ENCODE data around the gene TNFRSF9. TPM values are rescaled to one million over a fixed set of nuclear protein-coding genes. Genes with fewer than 3 reads are reported as not detected.

TNFRSF9 gene
- total and polyA plus RNA-seq, 2 experiments from 2014 or later, result not detected

DNA sequence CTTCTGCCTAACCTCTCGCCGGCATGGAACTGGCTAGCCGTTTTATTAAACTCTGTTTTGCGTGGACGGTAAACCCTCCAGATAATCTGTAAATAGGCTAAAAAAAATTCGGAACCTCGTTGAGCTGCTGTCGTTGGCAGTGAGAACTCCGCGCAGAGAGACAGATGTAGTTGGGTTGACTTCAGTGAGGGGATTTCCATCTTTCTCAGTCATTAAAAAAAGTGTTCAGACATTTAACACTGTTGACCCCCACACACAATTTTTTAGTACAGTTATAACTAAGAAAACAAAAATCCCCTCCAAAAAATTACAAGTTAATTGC, 21.3 kb upstream of the TNFRSF9 start:
- ATAC-seq, result no peak
- H3K36me3 Mint-ChIP-seq (ENCODE audit: low read depth), result peaks cover 48% of the 10 kb centered on the region

GRCh38 chr1:7961216-7962013, 20.8 kb upstream of the TNFRSF9 start, which contains the start of gene PARK7:
PARK7 (plus strand) TSS chr1:7961711; CDS start chr1:7962786, 1,075 bp downstream.
- Mint-ChIP-seq H3K4me3 (peak within 1 kb of the TSS; percentile 98), H3K36me3 (ENCODE audit: low read depth) (peaks cover 42% of the 10 kb centered on the region), H3K27me3 (ENCODE audit: insufficient read depth, low read depth, poor library complexity) (peaks cover 13% of the 10 kb centered on the region), H3K27ac (peak within 1 kb of the TSS; percentile 92), H3K4me1 (peaks cover 6% of the 10 kb centered on the region; the same call in 1 of the 3 replicates), H3K9me3 (no peaks in the 10 kb centered on the region; the same call in 2 of the 3 replicates)
- H4K20me1 ChIP-seq (replicated peaks; ENCODE audit: insufficient read depth), result peaks cover 17% of the 10 kb centered on the region
- H3K79me2 ChIP-seq (replicated peaks; ENCODE audit: insufficient read depth), result peaks cover 46% of the 10 kb centered on the region
- no peaks in the 10 kb centered on the region; the same call in 1 of the 2 replicates for H3F3A ChIP-seq (replicated peaks; ENCODE audit: low read depth)
- ATAC-seq, result peak; percentile 99
- H3K27me3 ChIP-seq (ENCODE audit: insufficient read depth), result no peaks in the 10 kb centered on the region
- peaks cover 31% of the 10 kb centered on the region for H3K36me3 ChIP-seq (ENCODE audit: insufficient read depth)
- H3K4me2 ChIP-seq, result peak within 1 kb of the TSS; percentile 88
- H2AFZ ChIP-seq, result peak within 1 kb of the TSS; percentile 91; the same call in 1 of the 2 replicates
- H3K27ac ChIP-seq (ENCODE audit: low read depth), result peak within 1 kb of the TSS; percentile 89
- peak; percentile 99 for DNase-seq (ENCODE audit: low spot score)
- H3K9me2 ChIP-seq (ENCODE audit: insufficient read depth), result no peaks in the 10 kb centered on the region
- H3K4me1 ChIP-seq (ENCODE audit: insufficient read depth), result peaks cover 8% of the 10 kb centered on the region
- H3K4me3 ChIP-seq, result peak within 1 kb of the TSS; percentile 92
- TF ChIP-seq JUNB (IDR thresholded peaks at IDR 0.05; ENCODE audit: unreplicated experiment), result no peak
- peak; percentile 93 for TF ChIP-seq CREB1 (CRISPR knock-in tag; IDR thresholded peaks at IDR 0.05; ENCODE audit: low read depth)
- TF ChIP-seq, protein P1, sequence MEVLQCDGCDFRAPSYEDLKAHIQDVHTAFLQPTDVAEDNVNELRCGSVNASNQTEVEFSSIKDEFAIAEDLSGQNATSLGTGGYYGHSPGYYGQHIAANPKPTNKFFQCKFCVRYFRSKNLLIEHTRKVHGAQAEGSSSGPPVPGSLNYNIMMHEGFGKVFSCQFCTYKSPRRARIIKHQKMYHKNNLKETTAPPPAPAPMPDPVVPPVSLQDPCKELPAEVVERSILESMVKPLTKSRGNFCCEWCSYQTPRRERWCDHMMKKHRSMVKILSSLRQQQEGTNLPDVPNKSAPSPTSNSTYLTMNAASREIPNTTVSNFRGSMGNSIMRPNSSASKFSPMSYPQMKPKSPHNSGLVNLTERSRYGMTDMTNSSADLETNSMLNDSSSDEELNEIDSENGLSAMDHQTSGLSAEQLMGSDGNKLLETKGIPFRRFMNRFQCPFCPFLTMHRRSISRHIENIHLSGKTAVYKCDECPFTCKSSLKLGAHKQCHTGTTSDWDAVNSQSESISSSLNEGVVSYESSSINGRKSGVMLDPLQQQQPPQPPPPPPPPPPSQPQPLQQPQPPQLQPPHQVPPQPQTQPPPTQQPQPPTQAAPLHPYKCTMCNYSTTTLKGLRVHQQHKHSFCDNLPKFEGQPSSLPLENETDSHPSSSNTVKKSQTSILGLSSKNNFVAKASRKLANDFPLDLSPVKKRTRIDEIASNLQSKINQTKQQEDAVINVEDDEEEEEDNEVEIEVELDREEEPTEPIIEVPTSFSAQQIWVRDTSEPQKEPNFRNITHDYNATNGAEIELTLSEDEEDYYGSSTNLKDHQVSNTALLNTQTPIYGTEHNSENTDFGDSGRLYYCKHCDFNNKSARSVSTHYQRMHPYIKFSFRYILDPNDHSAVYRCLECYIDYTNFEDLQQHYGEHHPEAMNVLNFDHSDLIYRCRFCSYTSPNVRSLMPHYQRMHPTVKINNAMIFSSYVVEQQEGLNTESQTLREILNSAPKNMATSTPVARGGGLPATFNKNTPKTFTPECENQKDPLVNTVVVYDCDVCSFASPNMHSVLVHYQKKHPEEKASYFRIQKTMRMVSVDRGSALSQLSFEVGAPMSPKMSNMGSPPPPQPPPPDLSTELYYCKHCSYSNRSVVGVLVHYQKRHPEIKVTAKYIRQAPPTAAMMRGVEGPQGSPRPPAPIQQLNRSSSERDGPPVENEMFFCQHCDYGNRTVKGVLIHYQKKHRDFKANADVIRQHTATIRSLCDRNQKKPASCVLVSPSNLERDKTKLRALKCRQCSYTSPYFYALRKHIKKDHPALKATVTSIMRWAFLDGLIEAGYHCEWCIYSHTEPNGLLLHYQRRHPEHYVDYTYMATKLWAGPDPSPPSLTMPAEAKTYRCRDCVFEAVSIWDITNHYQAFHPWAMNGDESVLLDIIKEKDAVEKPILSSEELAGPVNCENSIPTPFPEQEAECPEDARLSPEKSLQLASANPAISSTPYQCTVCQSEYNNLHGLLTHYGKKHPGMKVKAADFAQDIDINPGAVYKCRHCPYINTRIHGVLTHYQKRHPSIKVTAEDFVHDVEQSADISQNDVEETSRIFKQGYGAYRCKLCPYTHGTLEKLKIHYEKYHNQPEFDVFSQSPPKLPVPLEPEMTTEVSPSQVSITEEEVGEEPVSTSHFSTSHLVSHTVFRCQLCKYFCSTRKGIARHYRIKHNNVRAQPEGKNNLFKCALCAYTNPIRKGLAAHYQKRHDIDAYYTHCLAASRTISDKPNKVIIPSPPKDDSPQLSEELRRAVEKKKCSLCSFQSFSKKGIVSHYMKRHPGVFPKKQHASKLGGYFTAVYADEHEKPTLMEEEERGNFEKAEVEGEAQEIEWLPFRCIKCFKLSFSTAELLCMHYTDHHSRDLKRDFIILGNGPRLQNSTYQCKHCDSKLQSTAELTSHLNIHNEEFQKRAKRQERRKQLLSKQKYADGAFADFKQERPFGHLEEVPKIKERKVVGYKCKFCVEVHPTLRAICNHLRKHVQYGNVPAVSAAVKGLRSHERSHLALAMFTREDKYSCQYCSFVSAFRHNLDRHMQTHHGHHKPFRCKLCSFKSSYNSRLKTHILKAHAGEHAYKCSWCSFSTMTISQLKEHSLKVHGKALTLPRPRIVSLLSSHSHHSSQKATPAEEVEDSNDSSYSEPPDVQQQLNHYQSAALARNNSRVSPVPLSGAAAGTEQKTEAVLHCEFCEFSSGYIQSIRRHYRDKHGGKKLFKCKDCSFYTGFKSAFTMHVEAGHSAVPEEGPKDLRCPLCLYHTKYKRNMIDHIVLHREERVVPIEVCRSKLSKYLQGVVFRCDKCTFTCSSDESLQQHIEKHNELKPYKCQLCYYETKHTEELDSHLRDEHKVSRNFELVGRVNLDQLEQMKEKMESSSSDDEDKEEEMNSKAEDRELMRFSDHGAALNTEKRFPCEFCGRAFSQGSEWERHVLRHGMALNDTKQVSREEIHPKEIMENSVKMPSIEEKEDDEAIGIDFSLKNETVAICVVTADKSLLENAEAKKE (CRISPR knock-in tag; IDR thresholded peaks at IDR 0.05), result no peak
- TF ChIP-seq, protein P2, sequence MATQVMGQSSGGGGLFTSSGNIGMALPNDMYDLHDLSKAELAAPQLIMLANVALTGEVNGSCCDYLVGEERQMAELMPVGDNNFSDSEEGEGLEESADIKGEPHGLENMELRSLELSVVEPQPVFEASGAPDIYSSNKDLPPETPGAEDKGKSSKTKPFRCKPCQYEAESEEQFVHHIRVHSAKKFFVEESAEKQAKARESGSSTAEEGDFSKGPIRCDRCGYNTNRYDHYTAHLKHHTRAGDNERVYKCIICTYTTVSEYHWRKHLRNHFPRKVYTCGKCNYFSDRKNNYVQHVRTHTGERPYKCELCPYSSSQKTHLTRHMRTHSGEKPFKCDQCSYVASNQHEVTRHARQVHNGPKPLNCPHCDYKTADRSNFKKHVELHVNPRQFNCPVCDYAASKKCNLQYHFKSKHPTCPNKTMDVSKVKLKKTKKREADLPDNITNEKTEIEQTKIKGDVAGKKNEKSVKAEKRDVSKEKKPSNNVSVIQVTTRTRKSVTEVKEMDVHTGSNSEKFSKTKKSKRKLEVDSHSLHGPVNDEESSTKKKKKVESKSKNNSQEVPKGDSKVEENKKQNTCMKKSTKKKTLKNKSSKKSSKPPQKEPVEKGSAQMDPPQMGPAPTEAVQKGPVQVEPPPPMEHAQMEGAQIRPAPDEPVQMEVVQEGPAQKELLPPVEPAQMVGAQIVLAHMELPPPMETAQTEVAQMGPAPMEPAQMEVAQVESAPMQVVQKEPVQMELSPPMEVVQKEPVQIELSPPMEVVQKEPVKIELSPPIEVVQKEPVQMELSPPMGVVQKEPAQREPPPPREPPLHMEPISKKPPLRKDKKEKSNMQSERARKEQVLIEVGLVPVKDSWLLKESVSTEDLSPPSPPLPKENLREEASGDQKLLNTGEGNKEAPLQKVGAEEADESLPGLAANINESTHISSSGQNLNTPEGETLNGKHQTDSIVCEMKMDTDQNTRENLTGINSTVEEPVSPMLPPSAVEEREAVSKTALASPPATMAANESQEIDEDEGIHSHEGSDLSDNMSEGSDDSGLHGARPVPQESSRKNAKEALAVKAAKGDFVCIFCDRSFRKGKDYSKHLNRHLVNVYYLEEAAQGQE (IDR thresholded peaks at IDR 0.05; ENCODE audit: unreplicated experiment), result no peak
- peak; percentile 96 for TF ChIP-seq POLR2AphosphoS5 (IDR thresholded peaks at IDR 0.05; ENCODE audit: low read depth)

More for the DNA sequence above, 21.3 kb upstream of the TNFRSF9 start:
- TF ChIP-seq EZH2 (IDR thresholded peaks at IDR 0.05; ENCODE audit: low read depth, unreplicated experiment) (no peak), EZH2phosphoT487 (IDR thresholded peaks at IDR 0.05; ENCODE audit: unreplicated experiment) (no peak), STAT1 (IDR thresholded peaks at IDR 0.05; ENCODE audit: unreplicated experiment) (no peak), NANOG (IDR thresholded peaks at IDR 0.05; ENCODE audit: borderline replicate concordance) (no peak)
- TF ChIP-seq, protein P3, sequence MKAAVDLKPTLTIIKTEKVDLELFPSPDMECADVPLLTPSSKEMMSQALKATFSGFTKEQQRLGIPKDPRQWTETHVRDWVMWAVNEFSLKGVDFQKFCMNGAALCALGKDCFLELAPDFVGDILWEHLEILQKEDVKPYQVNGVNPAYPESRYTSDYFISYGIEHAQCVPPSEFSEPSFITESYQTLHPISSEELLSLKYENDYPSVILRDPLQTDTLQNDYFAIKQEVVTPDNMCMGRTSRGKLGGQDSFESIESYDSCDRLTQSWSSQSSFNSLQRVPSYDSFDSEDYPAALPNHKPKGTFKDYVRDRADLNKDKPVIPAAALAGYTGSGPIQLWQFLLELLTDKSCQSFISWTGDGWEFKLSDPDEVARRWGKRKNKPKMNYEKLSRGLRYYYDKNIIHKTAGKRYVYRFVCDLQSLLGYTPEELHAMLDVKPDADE (IDR thresholded peaks at IDR 0.05), result no peak
- Mint-ChIP-seq H3K9me3 (no peaks in the 10 kb centered on the region; the same call in 2 of the 3 replicates), H3K27ac (peak overlapping the region; percentile 88), H3K4me1 (peaks cover 6% of the 10 kb centered on the region; the same call in 1 of the 3 replicates), H3K27me3 (ENCODE audit: insufficient read depth, low read depth, poor library complexity) (peaks cover 13% of the 10 kb centered on the region), H3K4me3 (peak overlapping the region; percentile 98)
- no peaks in the 10 kb centered on the region for H3K27me3 ChIP-seq (ENCODE audit: insufficient read depth)
- H3K79me2 ChIP-seq (replicated peaks; ENCODE audit: insufficient read depth), result peaks cover 52% of the 10 kb centered on the region
- H2AFZ ChIP-seq, result peak overlapping the region; percentile 45; the same call in 1 of the 2 replicates
- H3K36me3 ChIP-seq (ENCODE audit: insufficient read depth), result peaks cover 37% of the 10 kb centered on the region
- peak overlapping the region; percentile 21; the same call in 1 of the 2 replicates for H3K27ac ChIP-seq (ENCODE audit: low read depth)
- no peaks in the 10 kb centered on the region for H3K9me2 ChIP-seq (ENCODE audit: insufficient read depth)
- no peak for DNase-seq (ENCODE audit: low spot score)
- peaks cover 21% of the 10 kb centered on the region for H4K20me1 ChIP-seq (replicated peaks; ENCODE audit: insufficient read depth)
- peaks cover 8% of the 10 kb centered on the region for H3K4me1 ChIP-seq (ENCODE audit: insufficient read depth)
- peak overlapping the region; percentile 88 for H3K4me2 ChIP-seq
- H3K4me3 ChIP-seq, result peak overlapping the region; percentile 92
- no peaks in the 10 kb centered on the region; the same call in 1 of the 2 replicates for H3F3A ChIP-seq (replicated peaks; ENCODE audit: low read depth)

All from GM23338 (cell line).